CD4-positive, alpha-beta T cell treated with Interleukin-12 subunit alpha and Interleukin-12 subunit beta, for 1 hour (primary cell): ENCODE results near the gene ME2.
"Not testable (repeated sequence)": the region's sequence is repeated elsewhere in the genome, so short reads cannot be mapped to it uniquely, and the experiment has no call there.

Experiments used
- DNase-seq: peaks from one replicate; pipeline ENCODE4 v3.0.0-alpha.2; 2020

Gene ME2

GRCh38 chr18:50878345-50879301, at the start of gene ME2:
Gene ME2 (plus strand): TSS chr18:50879118. CDS start chr18:50895821, 16,703 bp downstream.
- DNase-seq: peak; percentile 90

DNA sequence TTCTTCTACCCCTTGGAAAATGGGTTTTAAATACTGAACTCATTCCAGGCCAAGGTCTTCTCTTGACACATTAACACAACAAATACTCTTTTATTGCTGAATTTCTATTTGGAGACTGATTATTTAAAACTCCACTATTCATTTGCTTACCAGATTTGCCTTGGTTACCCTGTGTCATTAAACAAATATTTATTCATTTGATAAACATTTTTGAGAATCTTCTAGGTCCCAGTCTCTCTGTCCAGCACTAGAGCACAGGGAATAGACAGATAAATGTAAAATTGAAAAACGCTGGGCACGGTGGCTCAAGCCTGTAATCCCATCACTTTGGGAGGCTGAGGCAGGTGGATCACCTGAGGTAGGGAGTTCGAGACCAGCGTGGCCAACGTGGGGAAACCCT, 49.3 kb upstream of the ME2 start:
- DNase-seq: no peak

DNA sequence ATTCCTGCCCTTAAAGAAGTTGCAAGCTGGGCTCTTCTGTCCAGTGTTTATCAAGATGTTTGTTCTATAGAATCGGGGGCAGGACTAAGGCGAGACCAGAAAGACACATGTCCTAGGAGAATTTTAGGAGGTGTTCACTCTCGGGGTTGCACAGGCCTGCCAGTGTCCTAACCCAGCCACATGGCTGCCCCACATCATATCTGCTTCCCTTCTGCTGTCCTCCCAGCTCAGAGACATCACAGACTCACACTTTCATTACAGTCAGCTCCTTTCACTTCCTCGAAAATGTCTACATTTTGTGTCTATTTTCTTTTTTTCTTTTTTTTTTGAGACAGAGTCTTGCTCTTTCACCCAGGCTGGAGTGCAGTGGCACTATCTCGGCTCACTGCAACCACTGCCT, 48.4 kb upstream of the ME2 start:
- DNase-seq: no peak

DNA sequence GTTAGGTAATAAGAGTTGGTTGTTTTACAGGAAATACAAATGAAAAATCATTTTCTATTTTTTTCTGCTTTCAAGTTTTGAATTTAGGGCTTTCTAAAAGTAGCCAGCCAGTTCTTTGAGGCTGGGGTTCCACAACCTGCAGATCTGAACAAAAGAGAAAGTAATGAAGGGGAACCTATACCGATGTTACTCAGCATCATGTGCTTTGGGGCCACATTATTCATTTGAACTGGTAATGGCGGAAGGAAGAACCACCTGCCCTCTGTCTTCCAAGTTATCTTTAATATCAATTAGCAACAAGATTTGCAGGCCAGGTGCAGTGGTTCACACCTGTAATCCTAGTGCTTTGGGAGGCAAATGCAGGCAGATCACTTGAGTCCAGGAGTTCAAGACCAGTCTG, 46.2 kb upstream of the ME2 start:
- DNase-seq: no peak

GRCh38 chr18:50833496-50833895, 45.4 kb upstream of the ME2 start:
- DNase-seq: not testable (repeated sequence)

GRCh38 chr18:50836521-50836957, 42.4 kb upstream of the ME2 start:
- no peak for DNase-seq

DNA sequence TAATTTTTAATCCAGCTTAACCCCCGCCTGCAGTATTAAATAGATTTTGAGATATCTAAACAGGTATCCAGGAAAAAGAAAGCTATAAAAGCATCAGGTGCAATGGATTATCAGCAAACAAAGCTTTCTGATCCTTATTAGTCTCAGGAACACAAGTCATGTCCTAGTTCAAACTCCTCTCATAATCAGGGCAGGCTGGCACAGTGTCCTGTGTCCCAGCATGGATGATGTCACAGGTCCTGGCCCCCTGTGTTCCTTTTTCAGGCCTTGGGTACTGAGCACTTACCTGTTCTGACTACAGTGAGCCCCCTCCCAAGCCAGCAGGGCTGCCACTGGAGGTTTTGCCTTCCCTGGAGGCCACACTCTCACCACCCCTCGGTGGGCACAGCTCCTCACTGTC, 39.6 kb upstream of the ME2 start:
- DNase-seq: no peak

- no peak for DNase-seq
Observed at GRCh38 chr18:50839996-50840395, 38.9 kb upstream of the ME2 start.

- no peak for DNase-seq
Observed at GRCh38 chr18:50842846-50843245, 36.1 kb upstream of the ME2 start.

DNA sequence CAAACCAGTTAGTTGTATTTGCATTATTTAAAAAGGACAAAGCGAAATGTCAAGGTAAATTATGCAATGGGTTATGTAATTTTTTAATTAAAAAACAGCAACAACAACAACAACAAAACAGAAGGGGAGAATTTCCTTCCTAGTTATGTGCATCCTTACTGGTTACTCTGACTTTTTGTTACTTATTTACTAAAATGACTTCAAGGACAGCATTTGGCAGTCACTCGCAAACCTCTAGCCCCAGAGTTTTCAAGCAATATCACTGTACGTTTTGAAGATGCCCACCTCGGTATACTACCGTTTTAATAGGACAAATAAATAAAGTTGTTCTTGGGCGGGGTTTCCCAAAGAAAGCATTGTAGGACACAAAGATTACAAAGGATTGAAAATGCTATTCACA, 34.4 kb upstream of the ME2 start:
- no peak for DNase-seq

DNA sequence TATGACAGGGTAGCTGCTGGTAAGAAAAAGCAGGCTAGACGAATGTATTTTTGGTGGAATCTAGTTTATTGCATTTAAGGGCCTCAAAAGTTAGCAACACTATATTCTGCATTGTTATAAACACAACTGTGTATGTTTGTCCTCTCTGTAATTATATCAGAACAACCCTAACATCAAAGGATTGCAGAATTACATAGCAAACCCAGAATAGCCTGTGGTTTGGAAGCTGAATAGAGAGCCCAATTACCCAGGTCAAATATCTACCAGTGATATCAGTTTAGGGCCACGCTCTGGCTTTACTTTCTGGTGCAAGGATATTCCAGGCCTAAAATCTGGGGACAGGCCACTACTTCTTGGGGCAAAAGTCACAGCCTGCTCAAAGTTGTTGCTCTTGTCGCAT, 34.0 kb upstream of the ME2 start:
- DNase-seq: no peak

- no peak for DNase-seq
Observed at GRCh38 chr18:50847192-50847591, 31.7 kb upstream of the ME2 start.

GRCh38 chr18:50848061-50848551, 30.8 kb upstream of the ME2 start:
- DNase-seq: no peak

- no peak for DNase-seq
Observed at GRCh38 chr18:50848991-50849390, 29.9 kb upstream of the ME2 start.

- no peak for DNase-seq
Observed at GRCh38 chr18:50849419-50849821, 29.5 kb upstream of the ME2 start.

GRCh38 chr18:50850307-50851065, 28.4 kb upstream of the ME2 start:
- no peak for DNase-seq

DNA sequence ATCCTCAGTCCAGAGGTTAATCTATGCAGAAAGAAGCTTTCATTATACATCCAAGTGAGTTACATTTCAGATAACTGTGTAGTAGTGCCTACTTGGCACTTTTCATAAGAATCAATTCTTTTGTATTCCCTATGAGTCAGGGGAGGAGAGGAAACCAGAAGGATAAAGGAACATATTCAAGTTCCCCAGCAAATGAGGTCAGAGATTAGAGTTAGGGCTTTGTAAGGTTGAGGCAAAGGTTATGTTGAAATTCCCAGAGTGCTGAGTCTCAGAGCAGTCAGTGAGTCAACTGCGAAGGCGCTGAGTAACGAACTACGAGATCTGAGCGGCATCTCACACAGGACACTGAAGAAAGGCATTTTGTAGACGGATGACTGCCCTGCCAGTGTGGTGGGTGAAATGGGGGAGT, 25.1 kb upstream of the ME2 start:
- no peak for DNase-seq

- no peak for DNase-seq
Observed at GRCh38 chr18:50855976-50856757, 22.8 kb upstream of the ME2 start.

- not testable (repeated sequence) for DNase-seq
Observed at GRCh38 chr18:50857166-50857565, 21.8 kb upstream of the ME2 start.

- DNase-seq: no peak
Observed at GRCh38 chr18:50857694-50858093, 21.2 kb upstream of the ME2 start.

DNA sequence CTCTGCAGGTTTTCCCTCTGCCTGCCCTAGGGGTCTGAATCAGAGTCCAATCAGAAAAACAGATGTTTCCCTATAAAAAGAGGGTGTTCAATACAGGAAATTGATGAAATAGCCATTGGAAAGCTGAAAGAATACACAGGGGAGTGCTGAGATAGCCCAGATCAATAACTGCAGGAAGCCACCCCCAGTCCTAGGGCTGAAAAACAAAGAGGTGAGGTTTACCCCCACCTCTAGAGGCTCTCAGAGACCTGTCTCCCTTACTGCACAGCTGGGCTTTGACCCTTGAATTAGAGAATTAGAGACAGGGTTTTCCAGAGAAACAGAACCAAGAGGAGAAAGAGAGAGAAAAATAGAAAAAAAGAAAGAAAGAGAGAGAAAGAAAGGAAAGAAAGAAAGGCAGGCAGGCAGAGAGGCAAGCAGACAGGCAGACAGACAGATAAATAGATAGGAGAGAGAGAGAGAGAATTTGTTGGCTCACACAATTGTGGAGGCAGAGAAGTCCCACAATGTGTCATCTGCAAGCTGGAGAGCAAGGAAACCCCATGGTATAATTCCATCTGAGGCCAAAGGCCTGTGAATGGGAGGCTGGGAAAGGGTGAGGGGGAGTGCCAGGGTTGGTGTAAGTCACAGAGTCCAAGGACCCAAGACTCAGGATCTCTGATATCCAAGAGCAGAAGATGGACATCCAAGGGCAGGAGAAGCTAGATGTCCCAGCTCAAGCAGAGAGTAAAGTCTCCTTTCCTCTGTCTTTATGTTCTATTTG, 18.9 kb upstream of the ME2 start:
- no peak for DNase-seq

GRCh38 chr18:50861617-50862016, 17.3 kb upstream of the ME2 start:
- no peak for DNase-seq
